Stimulated activated naive CD4-positive, alpha-beta T cell (primary cell): ENCODE data around the gene MBTPS1.

Experiments used
- DNase-seq, 6 experiments: peaks; one replicate each; lab custom pipeline; 2025; lab: John Stamatoyannopoulos, UW

Gene MBTPS1

DNA sequence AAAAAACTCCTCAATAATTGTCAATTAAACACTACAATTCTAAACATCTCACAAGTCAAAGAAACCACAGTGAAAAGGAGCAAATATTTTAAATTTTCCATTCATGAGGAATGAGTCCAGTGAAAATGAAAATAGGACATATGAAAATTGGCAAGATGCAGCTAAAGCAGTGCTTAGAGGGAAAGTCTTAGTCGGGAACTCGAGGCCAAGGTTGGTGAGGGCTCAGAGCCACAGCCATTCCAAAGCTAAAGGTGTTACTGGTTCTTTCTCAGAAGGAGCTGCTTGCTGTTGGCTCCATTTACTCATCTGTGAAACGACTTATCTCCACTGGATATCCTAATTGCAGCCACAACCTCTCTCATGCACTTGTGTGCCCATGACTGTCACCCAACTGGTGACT lies 80.6 kb downstream of the MBTPS1 start:
- DNase-seq, result no peak

DNA sequence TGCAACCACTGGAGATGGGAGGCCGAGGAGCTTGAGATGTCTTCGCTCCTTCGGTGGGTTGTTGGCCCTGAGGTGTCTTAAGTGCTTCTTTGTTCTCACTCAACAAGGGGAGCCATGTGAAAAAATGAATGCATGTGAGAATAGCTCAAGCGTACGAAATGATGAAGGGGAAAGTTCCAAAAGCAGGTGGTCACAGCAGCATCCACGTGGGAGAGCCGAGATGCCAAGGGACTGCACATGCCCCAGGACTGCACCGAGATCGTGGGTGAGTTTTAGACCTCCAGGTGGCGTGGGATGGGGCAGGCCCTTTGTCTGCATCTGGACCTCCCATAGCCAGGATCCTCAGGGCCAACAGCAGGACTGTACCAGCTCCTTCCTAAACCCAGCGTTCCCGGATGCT lies 82.2 kb downstream of the MBTPS1 start:
- no peak for DNase-seq

DNA sequence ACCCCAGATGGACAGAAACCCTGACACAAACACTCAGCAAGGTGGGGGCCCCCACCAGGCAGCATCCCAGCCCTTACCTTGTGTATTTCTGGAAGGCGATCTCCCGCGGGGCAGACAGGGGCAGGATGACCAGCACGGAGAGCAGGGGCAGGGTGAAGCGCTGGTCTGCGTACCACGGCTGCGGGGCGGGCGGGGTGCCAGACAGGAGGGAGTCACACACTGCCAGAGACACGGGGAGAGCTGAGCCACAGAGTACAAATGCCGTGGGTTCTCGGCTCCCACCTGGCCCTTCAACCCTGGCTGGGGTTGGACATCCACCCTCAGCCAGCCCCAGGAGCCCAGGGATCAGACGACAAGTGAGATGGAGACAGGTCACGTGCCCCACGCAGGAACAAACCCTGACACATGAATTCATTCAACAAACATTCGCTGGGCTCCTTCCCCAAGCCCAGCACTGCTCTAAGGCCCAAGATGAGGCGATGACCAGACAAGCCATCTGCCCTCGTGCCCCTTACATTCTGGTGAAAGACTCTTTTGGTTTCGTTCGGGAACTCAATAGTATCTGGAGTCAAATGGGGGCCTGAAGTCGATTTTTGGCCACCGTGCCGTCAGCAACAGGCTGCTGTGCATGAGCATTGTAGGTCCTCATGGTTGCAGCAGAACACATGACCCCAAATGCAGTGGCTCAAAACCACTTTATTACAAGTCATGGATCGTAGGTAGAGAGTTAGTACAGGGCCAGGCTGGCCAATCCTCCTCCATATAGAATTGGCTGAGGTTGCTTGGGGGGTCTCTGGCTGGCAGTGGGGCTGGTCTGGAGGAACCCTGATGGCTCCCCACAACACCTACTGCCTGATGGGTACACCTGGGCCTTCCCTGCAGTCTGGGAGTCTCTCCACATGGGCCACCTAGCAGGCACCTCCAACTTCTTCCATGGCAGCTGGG lies 83.2 kb downstream of the MBTPS1 start:
- DNase-seq, result no peak

DNA sequence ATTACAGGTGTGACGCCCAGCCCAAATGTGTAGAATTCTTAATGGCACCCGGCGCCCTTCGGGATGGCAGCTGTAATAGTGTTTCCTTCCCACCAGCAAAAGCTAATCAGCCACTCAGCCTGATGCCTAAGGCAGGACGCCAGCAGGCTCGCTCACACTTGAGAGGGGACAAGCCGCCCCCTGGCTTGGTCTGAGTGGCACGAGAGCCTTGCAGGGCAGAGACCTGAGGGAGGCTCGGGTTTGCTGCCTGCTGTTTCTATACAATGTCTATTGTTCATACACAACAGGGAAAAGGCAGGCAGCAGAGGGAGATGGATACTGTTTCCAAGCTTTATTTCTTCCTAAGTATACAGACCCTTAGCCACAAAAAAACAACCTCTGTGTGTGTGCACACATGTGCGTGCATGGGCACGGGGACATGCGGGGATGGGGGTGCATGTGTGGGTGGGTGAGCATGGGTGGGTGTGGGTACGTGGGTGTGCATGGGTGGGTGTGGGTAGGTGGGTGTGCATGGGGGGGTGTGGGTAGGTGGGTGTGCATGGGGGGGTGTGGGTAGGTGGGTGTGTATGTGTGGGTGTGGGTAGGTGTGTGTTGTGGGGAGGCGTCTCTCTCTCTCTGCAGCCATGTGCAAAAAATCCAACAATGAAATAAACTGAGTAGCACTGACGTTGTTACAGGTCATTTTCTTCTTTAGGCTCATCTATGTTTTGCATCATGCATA lies 84.1 kb downstream of the MBTPS1 start:
- no peak for DNase-seq

DNA sequence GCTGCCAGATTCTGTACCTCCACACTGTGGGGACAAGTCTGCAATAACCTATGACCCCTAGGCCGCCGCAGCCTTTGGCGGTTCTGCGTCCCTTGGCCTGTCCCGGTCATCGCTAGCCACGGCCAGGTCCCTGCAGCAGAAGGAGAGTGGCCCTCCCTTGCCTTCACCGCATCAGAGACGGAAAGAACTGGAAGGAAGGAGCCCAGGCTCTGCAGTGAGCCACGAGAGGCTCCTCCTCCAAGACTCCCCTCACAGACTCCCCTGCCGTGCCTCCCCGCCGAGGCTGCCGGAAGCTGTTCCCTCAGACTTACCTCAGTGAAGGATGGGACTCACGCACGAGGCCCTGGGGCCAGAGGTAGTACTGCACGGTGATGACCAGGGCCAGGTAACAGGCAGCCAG lies 85.2 kb downstream of the MBTPS1 start:
- no peak for DNase-seq

DNA sequence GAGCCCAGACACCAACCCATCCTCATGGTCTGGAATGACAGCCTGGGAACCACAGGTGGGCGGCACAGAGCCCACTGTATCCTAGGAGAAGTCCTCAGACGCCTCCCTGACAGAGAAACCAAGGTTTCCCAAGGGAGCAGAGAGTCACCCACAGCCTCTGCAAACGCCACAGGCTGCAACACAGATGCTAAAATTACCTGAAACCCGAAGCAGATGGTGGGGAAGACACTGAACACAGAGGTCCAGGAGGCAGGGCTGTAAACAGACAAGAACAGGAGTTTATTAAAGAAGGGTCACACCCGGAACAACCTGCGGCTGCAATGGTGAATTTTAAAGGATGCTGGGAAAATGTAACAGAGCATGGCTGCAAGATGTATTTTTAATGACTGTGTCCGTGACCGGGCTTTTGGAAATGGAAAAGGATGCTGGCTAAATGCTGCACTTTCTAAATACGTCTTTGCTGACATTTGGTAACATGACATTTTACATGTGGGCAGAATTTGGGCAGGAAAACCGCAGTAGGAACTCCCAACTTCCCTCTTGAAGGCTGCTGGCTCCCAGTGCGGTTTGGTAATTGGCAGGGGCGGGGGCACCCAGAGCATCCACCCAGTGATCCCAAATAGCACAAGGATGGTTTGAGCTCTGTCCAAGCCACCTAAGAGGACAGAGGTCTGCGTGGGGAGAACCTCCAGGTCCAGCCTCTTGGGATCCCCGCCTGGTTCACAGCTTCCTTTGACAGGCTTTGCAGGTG lies 87.3 kb downstream of the MBTPS1 start:
- DNase-seq, result no peak

DNA sequence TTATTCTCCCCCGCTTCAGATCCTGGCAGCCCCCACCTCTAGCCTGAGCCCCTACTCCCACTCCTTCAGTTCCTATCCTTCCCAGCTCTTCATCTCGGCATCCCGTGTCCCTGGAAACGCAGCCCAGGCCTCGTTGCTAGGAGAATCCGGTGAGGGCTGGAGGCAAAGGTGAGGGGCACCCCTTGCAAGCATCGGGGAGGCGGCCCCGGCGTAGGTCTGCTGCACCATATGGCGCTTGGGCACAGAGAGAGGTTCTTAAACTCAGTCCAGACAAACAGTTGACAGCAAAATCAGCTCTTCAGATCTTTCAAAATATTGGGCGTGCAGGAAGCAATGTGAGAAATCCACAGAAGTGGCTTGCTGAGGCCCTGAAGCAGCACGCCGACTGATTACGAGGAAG lies 89.1 kb downstream of the MBTPS1 start:
- DNase-seq, result no peak

DNA sequence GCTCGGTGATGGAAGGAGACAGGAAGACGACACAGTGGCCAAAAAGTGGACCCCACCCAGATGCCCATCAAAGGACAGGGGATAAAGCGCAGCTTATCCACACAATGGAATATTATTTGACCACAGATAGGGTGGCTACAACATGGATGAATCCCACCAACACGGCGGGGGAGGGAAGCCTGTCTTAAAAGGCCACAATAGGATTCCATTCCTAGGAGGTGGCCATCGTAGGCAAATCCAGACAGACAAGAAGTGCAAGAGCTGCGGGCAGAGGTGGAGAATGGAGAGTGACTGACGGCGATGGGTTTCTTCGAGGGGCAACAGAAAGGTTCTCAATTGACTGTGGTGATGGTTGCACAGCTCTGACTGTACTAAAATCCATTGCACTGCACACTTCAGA lies 90.1 kb downstream of the MBTPS1 start:
- DNase-seq, result no peak

DNA sequence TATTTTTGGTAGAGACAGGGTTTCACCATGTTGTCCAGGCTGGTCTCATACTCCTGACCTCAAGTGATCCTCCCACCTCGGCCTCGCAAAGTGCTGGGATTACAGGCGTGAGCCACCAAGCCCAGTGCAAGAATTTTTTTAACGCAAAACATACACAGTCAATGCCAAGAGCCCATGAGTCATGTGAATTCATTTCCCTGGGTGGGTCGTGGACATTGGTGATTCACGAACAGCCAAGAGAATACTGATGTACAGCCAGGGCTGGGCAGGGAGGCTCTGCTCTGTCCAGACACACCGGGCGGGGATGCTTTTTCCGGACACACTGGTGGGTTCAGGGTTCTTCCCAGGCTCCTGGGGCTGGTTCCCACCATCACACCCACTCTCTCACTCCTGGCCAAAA lies 91.9 kb downstream of the MBTPS1 start:
- DNase-seq, result no peak

DNA sequence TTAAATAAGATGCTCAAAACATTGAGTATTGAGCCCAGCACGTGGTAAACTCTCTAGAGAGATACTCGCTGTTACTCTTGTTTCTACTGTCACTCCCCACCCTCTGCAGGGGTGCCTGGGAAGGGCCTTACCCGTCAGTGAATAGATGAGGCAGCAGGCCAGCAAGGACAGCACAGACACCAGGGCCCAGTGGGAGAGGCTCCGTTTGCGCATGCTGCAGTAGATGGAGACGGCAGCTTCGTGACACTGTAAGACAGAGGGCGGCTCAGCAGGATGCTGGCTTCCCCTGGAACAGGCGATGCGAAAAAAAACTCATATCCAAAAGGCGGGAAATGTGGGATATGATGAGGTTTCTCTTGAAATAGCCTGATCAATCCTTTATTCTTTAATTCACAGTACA lies 94.1 kb downstream of the MBTPS1 start:
- DNase-seq, result no peak

DNA sequence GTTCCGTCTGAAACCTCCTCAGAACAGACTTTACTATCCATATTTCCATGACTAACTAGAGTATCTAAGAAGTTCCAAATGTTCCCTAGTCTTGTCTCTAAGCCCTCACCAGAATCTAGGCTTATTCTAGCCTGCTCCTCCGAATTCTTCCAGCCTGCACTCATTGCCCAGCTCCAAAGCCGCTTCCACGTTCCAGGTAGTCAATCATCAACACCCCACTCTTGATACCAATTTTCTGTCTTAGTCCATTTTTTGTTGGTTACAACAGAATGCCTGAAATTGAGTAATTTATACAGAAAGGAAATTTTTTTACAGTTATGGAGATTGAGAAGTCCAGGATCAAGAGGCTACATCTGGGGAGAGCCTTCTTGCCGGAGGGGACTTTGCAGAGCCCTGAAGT lies 95.3 kb downstream of the MBTPS1 start:
- no peak for DNase-seq

DNA sequence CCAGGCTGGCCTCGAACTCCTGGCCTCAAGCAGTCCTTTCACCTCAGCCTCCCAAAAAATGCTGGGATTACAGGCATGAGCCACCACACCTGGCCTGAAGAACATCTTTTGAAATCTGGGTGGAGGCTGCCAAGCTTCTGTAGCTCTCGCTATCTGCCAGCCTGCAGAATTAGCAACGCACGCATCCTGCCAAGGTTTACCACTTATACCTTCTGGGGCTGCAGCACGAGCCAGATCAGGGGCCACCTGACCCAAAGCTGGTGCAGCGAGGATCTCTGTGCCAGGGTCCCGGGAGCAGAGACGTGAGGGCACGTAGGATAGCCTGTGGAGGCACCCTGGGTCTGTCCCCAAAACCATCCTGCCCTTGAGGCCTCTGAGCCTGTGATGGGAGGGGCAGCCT lies 96.4 kb downstream of the MBTPS1 start:
- DNase-seq, result no peak

DNA sequence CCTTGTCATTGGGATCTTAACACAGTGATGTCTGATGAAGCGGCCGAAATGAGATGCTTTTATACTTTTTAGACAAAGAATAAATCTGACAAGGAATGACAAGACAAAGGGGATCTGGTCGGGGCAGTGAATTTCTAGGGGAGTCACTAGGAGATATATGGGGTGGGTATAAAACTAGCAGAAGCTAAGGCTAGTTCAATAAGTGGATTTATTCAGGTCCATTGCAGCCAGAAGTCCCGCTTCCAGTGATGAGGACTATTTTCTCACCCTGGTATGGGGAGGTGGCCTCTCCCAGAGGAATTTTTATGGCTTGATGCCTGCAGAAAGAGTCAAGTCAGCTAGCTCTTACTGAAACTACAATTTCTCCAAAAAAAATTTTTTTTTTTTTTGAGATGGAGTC lies 98.0 kb downstream of the MBTPS1 start:
- DNase-seq, result no peak

DNA sequence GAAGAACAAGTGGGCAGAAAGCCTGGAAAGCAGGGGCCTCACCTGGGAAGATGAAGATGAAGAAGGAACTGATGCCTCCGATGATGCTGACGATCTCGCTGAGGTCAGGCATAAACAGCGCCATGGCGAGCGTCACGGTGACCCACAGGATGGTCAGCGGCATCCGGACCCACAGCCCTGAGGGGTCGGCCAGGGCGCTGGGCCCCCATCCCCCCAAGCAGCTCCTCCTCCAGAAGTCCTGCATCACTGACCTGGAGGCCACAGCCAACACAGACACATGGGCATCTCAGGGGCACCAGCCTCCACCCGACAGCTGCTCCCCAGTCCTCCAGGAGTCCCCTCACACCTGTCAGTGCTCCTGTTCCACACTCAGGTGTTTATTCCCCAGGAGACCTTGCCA lies 100.3 kb downstream of the MBTPS1 start:
- no peak for DNase-seq

DNA sequence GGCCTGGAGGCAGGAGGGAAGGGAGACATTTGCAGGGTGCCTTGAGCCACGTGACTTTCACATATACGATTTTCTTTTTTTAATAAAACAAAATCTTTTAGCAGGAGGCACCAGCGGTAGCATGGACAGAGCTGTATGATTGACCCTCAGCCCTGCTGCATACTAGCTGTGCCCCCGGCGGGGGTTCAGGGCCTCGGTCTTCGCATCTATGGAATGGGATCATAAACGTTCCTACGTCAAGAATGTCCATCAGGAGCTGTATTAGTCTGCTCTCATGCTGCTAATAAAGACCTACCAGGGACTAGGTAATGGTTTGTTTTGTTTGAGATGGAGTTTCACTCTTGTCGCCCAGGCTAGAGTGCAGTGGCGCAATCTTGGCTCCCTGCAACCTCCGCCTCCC lies 101.3 kb downstream of the MBTPS1 start:
- DNase-seq, result no peak

DNA sequence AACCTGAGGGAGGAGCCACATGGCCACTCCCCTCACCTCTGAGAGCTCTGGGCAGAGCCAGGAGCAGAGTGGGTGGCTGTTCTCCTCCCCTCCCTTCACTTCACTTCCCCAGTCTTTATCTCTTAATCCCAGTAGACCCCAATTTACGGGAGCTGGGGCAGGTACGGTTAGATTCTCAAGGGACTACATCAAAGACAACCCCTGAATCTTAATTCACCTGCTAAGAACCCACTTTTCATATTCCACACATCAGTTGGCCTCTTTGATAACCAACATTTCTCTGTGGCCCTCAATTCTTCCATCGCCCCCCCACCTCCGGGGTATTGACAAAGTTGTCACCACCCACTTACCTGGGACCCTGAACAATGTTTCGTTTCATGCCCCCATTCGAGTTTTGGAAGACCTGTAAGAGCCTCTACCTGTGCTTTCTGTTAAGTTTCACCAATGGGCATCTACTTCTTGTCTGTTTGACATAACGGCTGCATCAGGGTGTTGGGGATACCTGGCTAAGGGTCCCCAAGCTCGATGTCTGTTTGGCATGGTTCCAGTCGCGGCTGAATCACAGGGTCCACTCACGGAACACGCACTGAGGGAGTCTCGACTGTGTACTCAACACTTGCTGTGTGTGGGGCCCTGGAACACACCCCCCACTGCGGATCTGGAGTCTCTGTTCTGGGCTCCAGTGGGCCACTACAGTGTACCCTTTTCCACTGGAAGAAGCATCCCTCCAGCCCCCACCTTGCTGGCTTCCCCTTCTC lies 102.0 kb downstream of the MBTPS1 start:
- DNase-seq, result no peak

DNA sequence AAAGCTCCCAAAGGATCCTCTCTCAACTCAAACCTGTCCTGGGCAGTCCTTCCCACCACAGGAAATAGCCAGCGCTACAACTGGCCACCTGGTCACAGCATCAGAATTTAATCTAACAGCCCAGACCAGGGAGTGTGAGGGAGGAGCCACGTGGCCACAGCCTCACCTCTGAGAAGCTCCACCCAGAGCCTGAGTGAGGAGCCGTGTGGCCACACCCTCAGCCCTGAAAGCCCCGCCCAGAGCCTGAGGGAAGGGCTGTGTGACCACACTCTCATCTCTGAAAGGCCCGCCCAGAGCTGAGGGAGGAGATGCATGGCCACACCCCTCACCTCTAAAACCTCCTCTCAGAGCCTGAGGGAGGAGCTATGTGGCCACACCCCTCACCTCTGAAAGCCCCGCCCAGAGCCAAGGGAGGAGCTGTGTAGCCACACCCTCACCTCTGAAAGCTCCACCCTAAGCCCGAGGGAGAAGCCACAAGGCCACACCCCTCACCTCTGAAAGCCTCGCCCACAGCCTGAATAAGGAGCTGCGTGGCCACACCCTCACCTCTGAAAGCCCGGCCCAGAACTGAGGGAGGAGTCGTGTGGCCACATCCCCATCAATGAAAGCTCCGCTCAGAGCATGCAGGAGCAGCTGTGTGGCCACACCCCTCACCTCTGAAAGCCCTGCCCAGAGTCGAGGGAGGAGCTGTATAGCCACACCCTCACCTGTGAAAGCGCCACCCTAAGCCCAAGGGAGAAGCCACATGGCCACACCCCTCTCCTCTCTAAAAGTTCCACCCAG lies 102.8 kb downstream of the MBTPS1 start:
- DNase-seq, result peak; percentile 23 to 51 (median 40)

DNA sequence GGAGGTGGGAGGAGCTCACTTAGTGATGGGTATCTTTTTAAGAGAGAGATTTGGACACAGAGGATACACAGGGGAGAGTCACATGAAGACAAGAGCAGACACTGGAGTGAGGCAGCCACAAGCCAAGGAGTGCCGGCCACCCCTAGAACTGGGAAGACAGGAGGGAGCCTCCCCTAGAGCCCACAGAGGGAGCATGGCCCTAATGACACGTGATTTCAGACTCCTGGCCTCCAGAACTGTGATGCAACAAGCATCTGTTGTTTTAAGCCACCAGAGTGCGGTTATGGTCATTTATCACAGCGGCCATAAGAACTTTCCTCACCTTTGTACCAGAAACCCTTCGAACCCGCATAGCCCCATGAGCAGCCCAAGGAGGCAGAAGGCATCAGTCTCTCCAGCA lies 107.5 kb downstream of the MBTPS1 start:
- DNase-seq, result no peak

DNA sequence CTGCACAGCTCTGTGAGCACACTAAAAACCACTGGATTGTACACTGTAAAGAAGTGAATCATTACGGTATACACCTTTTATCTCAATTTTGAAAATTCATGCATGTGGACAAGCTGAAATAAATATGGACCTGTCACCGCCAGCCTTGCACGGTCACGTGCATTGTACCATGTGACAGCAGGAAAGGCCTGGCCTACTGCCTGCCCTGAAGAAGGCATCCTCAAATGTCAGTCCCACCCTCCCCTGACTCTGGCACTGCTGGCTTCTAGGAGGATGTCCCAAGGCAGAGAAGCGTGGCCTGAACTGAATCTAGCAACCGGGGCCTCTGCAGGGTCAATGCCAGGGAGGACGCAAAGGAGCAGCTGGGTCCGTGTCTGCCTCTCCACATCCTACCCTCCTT lies 108.8 kb downstream of the MBTPS1 start:
- DNase-seq, result no peak

DNA sequence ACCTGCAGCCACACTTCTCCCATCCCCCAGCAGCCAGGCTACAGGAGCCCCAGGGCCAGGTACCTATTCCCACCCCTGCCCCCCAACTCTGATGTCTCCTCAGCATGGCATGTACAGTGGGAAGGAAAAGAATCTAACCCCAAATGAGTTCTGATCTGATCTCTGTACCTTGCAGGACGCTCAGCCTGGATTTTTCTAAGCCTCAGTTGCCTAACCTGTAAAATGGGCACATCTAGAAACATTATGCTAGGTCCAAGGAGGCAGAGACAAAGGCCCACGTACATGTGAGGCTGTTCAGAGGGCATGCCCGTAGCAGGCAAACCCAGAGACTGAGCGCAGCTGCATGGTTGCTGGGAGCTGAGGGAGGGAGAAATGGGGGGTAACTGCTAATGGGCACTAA lies 109.2 kb downstream of the MBTPS1 start:
- no peak for DNase-seq

DNA sequence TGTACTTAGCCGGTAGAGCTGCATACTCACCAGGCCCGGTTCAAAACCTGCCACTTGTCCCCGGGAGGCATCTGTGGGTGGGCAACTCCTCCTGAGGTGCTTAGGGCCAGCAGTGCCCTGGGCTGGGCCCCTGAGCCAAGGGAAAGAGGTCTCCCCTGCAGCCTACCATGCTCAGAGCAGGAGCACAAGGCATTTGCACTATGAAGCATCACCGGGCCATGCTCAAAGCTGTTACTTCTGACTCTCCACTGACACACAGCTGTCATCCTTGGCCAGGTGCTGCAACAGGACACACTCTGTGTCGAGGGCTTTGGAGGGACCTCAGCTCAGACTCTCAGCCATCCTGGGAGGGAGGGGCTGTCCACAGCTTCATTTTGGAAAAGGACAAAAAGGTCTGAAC lies 111.4 kb downstream of the MBTPS1 start:
- DNase-seq, result no peak
